ENCODE results near the gene ASRGL1.

DNA sequence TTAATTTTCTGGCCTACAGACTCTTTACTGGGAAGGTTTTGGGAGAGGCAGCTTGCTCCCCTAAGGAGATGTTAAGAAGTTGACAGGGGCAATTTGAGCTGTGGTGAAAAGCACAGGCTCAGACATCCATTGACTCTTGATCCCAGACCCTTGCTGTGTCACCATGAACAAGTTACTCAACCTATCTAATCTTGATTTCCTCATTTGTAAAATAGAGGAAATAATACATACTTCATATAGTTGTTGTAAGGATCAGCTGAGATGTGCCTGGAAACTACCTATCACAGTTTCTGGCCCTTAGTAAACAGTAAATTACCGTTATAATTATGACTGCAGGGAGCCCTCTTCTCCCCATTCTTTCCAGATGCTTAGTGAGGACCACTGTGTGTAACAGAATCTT lies 21.8 kb upstream of the ASRGL1 start:
- TF ChIP-seq, protein P1, sequence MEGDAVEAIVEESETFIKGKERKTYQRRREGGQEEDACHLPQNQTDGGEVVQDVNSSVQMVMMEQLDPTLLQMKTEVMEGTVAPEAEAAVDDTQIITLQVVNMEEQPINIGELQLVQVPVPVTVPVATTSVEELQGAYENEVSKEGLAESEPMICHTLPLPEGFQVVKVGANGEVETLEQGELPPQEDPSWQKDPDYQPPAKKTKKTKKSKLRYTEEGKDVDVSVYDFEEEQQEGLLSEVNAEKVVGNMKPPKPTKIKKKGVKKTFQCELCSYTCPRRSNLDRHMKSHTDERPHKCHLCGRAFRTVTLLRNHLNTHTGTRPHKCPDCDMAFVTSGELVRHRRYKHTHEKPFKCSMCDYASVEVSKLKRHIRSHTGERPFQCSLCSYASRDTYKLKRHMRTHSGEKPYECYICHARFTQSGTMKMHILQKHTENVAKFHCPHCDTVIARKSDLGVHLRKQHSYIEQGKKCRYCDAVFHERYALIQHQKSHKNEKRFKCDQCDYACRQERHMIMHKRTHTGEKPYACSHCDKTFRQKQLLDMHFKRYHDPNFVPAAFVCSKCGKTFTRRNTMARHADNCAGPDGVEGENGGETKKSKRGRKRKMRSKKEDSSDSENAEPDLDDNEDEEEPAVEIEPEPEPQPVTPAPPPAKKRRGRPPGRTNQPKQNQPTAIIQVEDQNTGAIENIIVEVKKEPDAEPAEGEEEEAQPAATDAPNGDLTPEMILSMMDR (IDR thresholded peaks at IDR 0.05) = no peak
- no peak for TF ChIP-seq EZH2 (IDR thresholded peaks at IDR 0.05; ENCODE audit: borderline replicate concordance, insufficient read depth, low read depth, low read length, poor library complexity, severe bottlenecking)
